WERI-Rb-1 (cell line): ENCODE data around the gene GALNT6.

Experiments
- DNase-seq: peaks from one replicate; pipeline ENCODE4 v3.0.0-alpha.2; 2020
- H3K27ac ChIP-seq: fragments of 250-450 bp; sonication (Bioruptor Pico); 2 replicates; pipeline ENCODE4 v1.5.1; 2020; ENCODE audit warnings: mild to moderate bottlenecking, moderate library complexity
- H3K27me3 ChIP-seq: fragments of 250-450 bp; sonication (Bioruptor Pico); 2 replicates; pipeline ENCODE4 v1.5.1; 2021; ENCODE audit warnings: mild to moderate bottlenecking, low read depth, moderate library complexity; ENCODE audit not compliant: insufficient read depth, severe bottlenecking
- H3K36me3 ChIP-seq: fragments of 250-450 bp; sonication (Bioruptor Pico); 2 replicates; pipeline ENCODE4 v1.5.1; 2020; ENCODE audit warnings: mild to moderate bottlenecking, moderate library complexity
- H3K4me3 ChIP-seq: 2 replicates; pipeline ENCODE4 v1.5.1; 2011; ENCODE audit warnings: low read depth, mild to moderate bottlenecking, control low read depth, low read length
- H3K9me3 ChIP-seq: fragments of 250-450 bp; sonication (Bioruptor Pico); 2 replicates; pipeline ENCODE4 v1.5.1; 2021; ENCODE audit warnings: mild to moderate bottlenecking, moderate library complexity; ENCODE audit not compliant: severe bottlenecking
- TF ChIP-seq, protein P1 (sequence below): IDR thresholded peaks from 2 replicates; pipeline ENCODE4 v1.5.1; 2011; ENCODE audit warnings: low read depth, mild to moderate bottlenecking, control low read depth, inconsistent platforms, low read length

GALNT6 gene

DNA sequence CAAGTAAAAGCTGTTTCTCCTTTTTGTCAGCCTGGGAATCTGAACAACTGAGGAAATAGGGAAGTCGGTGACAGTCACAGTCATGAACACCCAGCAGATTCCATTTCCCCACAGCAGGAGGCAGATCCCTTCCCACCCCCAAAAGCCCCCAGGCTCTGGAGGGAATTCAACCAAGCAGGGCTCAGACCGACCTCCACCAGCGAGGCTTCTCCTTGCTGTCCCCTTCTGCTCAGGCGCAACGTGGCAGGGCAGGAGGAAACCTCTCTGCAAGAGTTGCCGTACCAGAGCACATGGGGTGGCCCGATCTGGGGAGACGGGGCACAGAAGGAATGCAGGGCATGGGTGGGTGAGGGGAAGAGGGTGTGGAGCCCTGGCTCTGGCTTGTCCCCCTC is 319 bp downstream of the GALNT6 start:
- Histone ChIP-seq H3K36me3 (no peaks in the 10 kb centered on the region), H3K27me3 (peaks cover 2% of the 10 kb centered on the region), H3K9me3 (no peaks in the 10 kb centered on the region), H3K4me3 (peak overlapping the region; percentile 74), H3K27ac (no peak overlapping the region)
- peak; percentile 21 for DNase-seq
- TF ChIP-seq, protein P1, sequence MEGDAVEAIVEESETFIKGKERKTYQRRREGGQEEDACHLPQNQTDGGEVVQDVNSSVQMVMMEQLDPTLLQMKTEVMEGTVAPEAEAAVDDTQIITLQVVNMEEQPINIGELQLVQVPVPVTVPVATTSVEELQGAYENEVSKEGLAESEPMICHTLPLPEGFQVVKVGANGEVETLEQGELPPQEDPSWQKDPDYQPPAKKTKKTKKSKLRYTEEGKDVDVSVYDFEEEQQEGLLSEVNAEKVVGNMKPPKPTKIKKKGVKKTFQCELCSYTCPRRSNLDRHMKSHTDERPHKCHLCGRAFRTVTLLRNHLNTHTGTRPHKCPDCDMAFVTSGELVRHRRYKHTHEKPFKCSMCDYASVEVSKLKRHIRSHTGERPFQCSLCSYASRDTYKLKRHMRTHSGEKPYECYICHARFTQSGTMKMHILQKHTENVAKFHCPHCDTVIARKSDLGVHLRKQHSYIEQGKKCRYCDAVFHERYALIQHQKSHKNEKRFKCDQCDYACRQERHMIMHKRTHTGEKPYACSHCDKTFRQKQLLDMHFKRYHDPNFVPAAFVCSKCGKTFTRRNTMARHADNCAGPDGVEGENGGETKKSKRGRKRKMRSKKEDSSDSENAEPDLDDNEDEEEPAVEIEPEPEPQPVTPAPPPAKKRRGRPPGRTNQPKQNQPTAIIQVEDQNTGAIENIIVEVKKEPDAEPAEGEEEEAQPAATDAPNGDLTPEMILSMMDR: no peak

DNA sequence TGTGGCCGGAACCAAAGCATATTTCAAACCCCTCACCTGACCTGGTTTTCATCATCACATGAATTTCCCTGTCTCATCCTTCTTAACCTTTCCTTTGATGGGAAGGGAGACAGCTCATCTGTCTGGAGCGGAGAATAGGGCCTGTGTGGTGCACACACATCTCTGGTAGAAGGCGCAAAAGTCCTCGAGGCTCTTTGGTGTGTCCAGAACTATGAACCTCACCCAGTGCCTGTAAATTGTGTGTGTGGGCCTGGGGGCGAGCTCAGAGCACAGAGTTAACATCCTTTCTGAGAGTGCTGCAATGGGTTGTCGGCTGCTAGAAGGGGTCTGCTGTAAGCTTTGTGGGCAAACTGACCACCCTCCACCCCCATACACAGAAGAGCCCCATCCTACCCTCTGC is 749 bp downstream of the GALNT6 start:
- no peaks in the 10 kb centered on the region for H3K36me3 ChIP-seq
- TF ChIP-seq, protein P1: no peak
- H3K9me3 ChIP-seq: no peaks in the 10 kb centered on the region
- H3K4me3 ChIP-seq: no peak overlapping the region
- H3K27me3 ChIP-seq: peaks cover 2% of the 10 kb centered on the region
- no peak overlapping the region for H3K27ac ChIP-seq
- no peak for DNase-seq

DNA sequence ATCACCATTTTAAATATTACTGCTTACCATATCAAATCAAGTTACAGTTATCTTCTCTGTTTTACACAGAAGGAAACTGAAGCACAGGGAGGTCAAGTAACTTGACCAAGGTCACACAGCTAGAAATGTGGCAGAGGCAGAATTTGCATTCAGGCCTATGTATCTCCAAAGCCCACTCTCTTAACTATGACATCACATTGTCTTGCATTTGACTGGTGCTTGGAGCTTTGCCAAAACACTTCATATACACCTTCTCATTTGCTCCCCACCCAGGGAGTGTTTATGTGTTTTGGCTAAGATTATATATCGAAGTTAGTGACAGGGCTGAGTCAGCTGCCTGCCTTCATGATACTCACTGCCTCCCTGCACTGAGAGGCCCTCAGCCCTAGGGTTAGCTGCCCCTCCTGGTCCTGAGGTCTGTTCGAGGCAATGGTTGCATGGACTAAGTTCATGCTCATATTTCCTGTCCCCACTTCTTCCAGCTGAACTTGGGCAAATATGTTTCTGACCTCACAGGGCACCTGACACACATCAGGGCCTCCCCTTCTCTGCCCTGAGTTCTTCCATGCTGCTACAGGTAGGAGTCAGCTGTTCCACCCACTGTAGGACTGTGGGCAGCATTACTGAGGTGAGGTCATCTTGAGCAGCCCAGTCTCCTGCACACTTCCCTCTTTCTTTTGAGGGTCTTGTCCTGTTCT is 1.8 kb downstream of the GALNT6 start:
- Histone ChIP-seq H3K27ac (no peak overlapping the region), H3K4me3 (no peak overlapping the region), H3K36me3 (no peaks in the 10 kb centered on the region), H3K9me3 (no peaks in the 10 kb centered on the region), H3K27me3 (peaks cover 2% of the 10 kb centered on the region)
- TF ChIP-seq, protein P1: no peak
- no peak for DNase-seq

DNA sequence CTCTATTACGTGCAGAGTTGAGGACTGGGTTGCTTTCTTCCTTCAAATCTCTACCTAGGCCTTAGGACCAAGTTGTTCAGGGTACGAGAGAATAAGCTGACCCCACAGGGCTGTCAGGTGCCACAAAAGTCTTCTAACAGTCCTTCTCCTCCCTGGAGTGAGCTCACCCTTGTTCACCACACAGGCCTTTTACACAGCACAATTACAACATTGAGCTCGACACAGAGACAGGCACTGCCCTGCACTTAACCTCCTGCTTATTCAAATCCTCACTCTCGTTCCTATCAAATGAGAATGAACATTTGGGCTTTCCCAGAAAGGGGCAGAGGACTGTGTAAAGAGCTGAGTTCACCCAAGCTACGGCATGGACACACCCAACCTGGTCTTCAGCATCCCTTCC is 2.4 kb downstream of the GALNT6 start:
- Histone ChIP-seq H3K36me3 (no peaks in the 10 kb centered on the region), H3K27ac (no peak overlapping the region), H3K4me3 (no peak overlapping the region), H3K9me3 (no peaks in the 10 kb centered on the region), H3K27me3 (peaks cover 2% of the 10 kb centered on the region)
- DNase-seq: no peak
- TF ChIP-seq, protein P1: no peak

DNA sequence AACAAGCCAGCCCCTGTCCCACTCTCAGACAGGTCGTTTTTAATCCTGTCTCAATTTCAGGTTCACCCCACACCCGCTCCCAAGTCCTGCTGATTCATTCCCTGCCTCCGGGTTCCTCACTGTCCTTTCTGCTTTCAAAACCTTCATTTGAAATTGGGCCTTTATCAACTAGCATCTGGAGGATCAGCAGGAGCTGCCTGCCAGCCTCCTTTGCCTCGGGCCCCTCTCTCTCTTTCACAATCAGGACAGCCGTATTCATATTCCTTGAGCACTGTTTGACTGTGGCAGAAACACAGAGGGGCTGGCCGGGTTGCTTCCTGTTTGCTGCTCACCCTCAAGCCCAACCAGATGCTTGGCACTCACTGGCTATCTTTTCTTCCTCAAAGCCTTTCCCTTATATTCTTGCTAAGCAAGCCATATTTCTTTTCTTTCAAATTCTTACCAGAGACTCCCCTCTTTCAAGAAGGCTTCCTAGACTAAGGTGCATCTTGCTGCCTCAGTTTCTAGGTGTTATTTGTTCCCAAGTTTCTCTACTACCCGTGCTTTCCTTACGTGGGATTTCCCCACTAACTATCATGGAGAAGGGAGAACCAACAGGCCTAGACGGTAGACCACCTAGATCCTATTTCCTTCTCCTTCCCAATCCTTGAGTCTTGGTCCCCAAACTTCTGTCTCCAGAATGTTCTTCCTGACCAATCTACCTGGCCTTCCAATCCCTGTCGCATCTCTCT is 3.0 kb downstream of the GALNT6 start:
- no peak for DNase-seq

More for the DNA sequence above, 3.0 kb downstream of the GALNT6 start:
- no peaks in the 10 kb centered on the region for H3K36me3 ChIP-seq
- H3K4me3 ChIP-seq: no peak overlapping the region
- TF ChIP-seq, protein P1: no peak
- H3K9me3 ChIP-seq: no peaks in the 10 kb centered on the region
- no peak overlapping the region for H3K27ac ChIP-seq
- peaks cover 2% of the 10 kb centered on the region for H3K27me3 ChIP-seq
